Ascending aorta (tissue), 2 donors: Measurements from ENCODE around the gene TRA2B. TPM values are rescaled to one million over a fixed set of nuclear protein-coding genes. Genes with fewer than 3 reads are reported as not detected.

Source experiments
- DNase-seq, 2 donors: peaks; one replicate each; pipeline ENCODE4 v3.0.0-alpha.2; 2019; ENCODE audit warnings: low spot score in 2 of 2
- H3K27ac ChIP-seq, 2 donors: fragments of 200-600 bp; sonication (generic); one replicate each; pipeline ENCODE4 v1.5.1; 2016 to 2017; ENCODE audit warnings: mild to moderate bottlenecking in 1 of 2
- H3K27me3 ChIP-seq: fragments of 200-600 bp; sonication (generic); one replicate; pipeline ENCODE4 v1.5.1; 2017
- H3K36me3 ChIP-seq, 2 donors: fragments of 200-600 bp; sonication (generic); one replicate each; pipeline ENCODE4 v1.5.1; 2016
- H3K4me1 ChIP-seq, 2 donors: fragments of 200-600 bp; sonication (generic); one replicate each; pipeline ENCODE4 v1.5.1; 2016 to 2017; ENCODE audit warnings: mild to moderate bottlenecking in 1 of 2
- H3K4me3 ChIP-seq, 2 donors: fragments of 200-600 bp; sonication (generic); one replicate each; pipeline ENCODE4 v1.5.1; 2016 to 2017; ENCODE audit warnings: mild to moderate bottlenecking in 1 of 2
- H3K9me3 ChIP-seq, 2 donors: fragments of 200-600 bp; sonication (generic); one replicate each; pipeline ENCODE4 v1.5.1; 2016
- intact Hi-C: fragments of 100-400 bp; cut with DNase I; formaldehyde crosslinking; loops from one replicate; pipeline ENCODE4 v1.15.1; 2023
- total RNA-seq: library from RNA; depleted of rRNA; stranded (reverse); fragments of >200 nt; gene quantifications from one replicate; pipeline ENCODE4 v1.1.0, GENCODE V29; 2016
- TF ChIP-seq, protein P1 (sequence below), 3 experiments: fragments of 200-600 bp in 2 of 3; fragments of 450-650 bp in 1 of 3; sonication (generic) in 2 of 3; IDR thresholded peaks; one replicate each; pipeline ENCODE4 v1.5.1; 2016 to 2019; ENCODE audit warnings: antibody characterized with exemption in 3 of 3, mild to moderate bottlenecking in 1 of 3, moderate library complexity in 1 of 3

The TRA2B gene
- total RNA-seq, 1 donor from 2014 or later = 138 TPM

DNA sequence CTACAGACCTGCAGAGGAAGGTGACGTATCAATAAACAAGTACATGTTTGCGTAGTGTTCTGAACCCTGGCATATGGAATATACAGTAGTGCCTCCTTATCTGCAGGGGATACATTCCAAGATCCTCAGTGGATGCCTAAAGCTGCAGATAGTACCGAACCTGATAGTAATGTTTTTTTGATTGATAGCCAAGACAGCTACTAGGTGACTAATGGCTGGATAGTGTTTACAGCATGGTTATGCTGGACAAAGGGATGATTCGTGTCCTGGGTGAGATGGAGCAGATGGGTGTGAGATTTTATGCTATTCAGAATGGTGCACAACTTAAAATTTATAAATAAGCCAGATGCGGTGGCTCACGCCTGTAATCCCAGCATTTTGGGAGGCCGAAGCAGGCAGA is 57.2 kb downstream of the TRA2B start:
- Histone ChIP-seq H3K4me3 (no peak overlapping the region), H3K9me3 (no peaks in the 10 kb centered on the region), H3K27ac (no peak overlapping the region), H3K36me3 (no peaks in the 10 kb centered on the region), H3K4me1 (no peaks in the 10 kb centered on the region), H3K27me3 (no peaks in the 10 kb centered on the region)
- intact Hi-C loops = no loop called here
- TF ChIP-seq, protein P1, sequence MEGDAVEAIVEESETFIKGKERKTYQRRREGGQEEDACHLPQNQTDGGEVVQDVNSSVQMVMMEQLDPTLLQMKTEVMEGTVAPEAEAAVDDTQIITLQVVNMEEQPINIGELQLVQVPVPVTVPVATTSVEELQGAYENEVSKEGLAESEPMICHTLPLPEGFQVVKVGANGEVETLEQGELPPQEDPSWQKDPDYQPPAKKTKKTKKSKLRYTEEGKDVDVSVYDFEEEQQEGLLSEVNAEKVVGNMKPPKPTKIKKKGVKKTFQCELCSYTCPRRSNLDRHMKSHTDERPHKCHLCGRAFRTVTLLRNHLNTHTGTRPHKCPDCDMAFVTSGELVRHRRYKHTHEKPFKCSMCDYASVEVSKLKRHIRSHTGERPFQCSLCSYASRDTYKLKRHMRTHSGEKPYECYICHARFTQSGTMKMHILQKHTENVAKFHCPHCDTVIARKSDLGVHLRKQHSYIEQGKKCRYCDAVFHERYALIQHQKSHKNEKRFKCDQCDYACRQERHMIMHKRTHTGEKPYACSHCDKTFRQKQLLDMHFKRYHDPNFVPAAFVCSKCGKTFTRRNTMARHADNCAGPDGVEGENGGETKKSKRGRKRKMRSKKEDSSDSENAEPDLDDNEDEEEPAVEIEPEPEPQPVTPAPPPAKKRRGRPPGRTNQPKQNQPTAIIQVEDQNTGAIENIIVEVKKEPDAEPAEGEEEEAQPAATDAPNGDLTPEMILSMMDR (IDR thresholded peaks at IDR 0.05) = no peak
- DNase-seq = no peak

DNA sequence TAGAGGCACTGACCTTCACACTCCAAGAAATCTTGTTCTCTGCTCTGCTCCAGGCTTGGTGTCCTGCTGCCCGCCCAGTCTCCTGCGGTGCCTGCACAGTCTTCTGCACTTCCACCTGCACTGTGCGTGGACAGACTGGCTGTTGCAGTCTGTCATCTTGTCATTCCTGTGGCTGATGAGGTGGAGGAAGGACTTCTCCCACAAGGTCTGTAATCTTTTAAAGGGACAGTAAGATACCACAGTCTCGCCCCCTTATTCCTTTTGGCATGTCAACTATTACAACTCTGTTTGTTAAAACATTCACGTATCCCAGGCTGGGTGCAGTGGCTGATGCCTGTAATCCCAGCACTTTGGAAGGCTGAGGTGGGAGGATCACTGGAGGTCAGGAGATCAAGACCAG is 58.9 kb downstream of the TRA2B start:
- intact Hi-C loops = no loop called here
- no peaks in the 10 kb centered on the region for H3K9me3 ChIP-seq
- H3K36me3 ChIP-seq = no peaks in the 10 kb centered on the region
- no peak overlapping the region for H3K27ac ChIP-seq
- H3K4me3 ChIP-seq = no peak overlapping the region
- H3K27me3 ChIP-seq = no peaks in the 10 kb centered on the region
- no peak for DNase-seq
- TF ChIP-seq, protein P1 (IDR thresholded peaks at IDR 0.05) = no peak
- no peaks in the 10 kb centered on the region for H3K4me1 ChIP-seq

DNA sequence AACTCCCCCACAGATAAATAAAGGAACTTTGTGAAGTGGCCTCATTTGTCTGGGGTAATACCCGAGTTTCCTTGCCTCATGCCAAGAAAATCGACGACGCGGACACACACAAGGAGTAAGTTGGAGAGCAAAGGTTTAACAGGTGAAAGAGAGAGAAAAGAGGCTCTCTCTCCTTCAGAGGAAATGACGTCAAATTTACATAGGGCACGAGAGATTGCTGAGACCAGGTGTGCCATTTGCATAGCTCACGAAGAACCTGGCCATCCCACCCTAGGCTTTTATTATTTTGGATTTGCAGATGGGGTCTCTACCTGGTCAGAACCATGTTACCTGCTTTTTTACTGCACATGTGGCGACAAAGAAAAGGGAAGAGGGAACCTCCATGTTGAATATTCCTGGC is 63.7 kb downstream of the TRA2B start:
- Histone ChIP-seq H3K27ac (no peak overlapping the region), H3K9me3 (no peaks in the 10 kb centered on the region), H3K4me1 (no peaks in the 10 kb centered on the region), H3K4me3 (no peak overlapping the region), H3K27me3 (no peaks in the 10 kb centered on the region), H3K36me3 (no peaks in the 10 kb centered on the region)
- no peak for DNase-seq
- TF ChIP-seq, protein P1 (IDR thresholded peaks at IDR 0.05) = no peak
- intact Hi-C loops = no loop called here

DNA sequence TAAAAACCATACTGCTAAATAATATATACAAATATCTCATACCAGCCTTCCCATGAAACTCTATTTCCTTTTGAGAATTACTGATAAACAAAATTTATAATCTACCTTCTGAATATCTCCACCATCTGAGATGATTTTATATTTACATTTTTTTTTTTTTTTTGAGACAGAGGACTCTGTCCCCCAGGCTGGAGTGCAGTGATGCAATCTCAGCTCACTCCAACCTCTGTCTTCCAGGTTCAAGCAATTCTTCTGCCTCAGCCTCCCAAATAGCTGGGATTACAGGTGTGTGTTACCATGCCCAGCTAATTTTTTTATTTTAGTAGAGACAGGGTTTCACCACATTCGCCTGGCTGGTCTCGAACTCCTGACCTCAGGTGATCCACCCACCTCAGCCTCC is 70.2 kb downstream of the TRA2B start:
- intact Hi-C loops = no loop called here
- TF ChIP-seq, protein P1 (IDR thresholded peaks at IDR 0.05) = no peak

DNA sequence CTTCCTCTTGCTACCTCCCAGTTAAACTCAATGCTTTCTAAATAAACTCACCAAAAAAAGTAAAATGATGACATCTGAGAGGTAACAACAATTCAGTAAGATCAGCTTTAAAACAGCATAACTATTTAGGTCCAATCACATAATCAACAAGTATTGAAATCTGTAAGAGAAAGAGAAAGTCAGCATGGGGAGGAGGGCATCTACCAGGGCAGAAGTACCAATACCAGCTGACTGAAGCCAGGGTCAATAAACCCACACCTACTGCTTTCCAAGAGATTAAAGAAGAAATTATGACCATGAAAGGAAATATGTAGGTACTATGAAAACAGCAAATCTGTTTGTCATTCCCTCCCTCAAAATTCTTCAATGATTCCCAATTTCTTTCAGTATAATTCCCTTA is 70.8 kb downstream of the TRA2B start:
- H3K4me1 ChIP-seq = no peaks in the 10 kb centered on the region
- no peak overlapping the region for H3K27ac ChIP-seq
- H3K9me3 ChIP-seq = no peaks in the 10 kb centered on the region
- intact Hi-C loops = no loop called here
- no peaks in the 10 kb centered on the region for H3K36me3 ChIP-seq
- no peak overlapping the region for H3K4me3 ChIP-seq
- DNase-seq = no peak
- TF ChIP-seq, protein P1 (IDR thresholded peaks at IDR 0.05) = no peak
- no peaks in the 10 kb centered on the region for H3K27me3 ChIP-seq

More for the DNA sequence above, 70.2 kb downstream of the TRA2B start:
- H3K36me3 ChIP-seq = no peaks in the 10 kb centered on the region
- no peaks in the 10 kb centered on the region for H3K4me1 ChIP-seq
- H3K27ac ChIP-seq = no peak overlapping the region
- no peaks in the 10 kb centered on the region for H3K27me3 ChIP-seq
- DNase-seq = no peak
- H3K4me3 ChIP-seq = no peak overlapping the region
- H3K9me3 ChIP-seq = no peaks in the 10 kb centered on the region

DNA sequence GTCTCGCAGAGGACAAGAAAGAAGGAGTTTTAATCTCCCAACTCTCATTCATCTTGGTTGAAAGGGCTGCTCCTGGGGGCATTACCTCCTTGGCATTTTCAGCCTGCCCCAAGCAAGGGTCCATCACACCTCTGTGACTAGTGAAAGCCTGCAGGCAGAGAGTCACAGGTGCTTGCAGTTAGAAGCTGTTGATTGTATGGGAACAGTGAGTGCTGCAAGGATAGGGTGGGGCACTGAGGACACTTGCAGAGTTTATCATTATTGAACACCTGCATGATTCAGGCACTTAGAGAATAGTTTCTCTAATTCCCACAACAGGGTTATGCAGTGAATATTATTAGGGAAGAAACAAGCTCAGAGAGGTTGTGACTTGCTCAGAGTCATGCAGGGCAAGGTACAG is 71.3 kb downstream of the TRA2B start:
- TF ChIP-seq, protein P1 (IDR thresholded peaks at IDR 0.05) = no peak
- Histone ChIP-seq H3K4me3 (no peak overlapping the region), H3K4me1 (no peaks in the 10 kb centered on the region), H3K9me3 (no peaks in the 10 kb centered on the region), H3K36me3 (no peaks in the 10 kb centered on the region), H3K27me3 (no peaks in the 10 kb centered on the region), H3K27ac (no peak overlapping the region)
- DNase-seq = no peak
- intact Hi-C loops = no loop called here
